Coronary artery (tissue), 2 donors: ENCODE data around the gene CMTR1.

Experiments
- DNase-seq: peaks from one replicate; pipeline ENCODE4 v3.0.0-alpha.2; 2017; ENCODE audit warnings: low spot score
- H3K27ac ChIP-seq, 2 donors: fragments of 200-600 bp; sonication (generic); one replicate each; pipeline ENCODE4 v1.5.1; 2016 to 2019
- H3K4me3 ChIP-seq: fragments of 200-600 bp; sonication (generic); 2 replicates; pipeline ENCODE4 v1.5.1; 2016; ENCODE audit warnings: mild to moderate bottlenecking, moderate library complexity
- CTCF ChIP-seq: fragments of 200-600 bp; sonication (generic); IDR thresholded peaks from one replicate; pipeline ENCODE4 v1.5.1; 2019; ENCODE audit warnings: antibody characterized with exemption

CMTR1 gene

GRCh38 chr6:37459981-37460800 is 27.2 kb downstream of the CMTR1 start:
- no peak overlapping the region for H3K27ac ChIP-seq
- H3K4me3 ChIP-seq: no peak overlapping the region
- no peak for TF ChIP-seq CTCF
- no peak for DNase-seq

- TF ChIP-seq CTCF: no peak
- no peak overlapping the region for H3K4me3 ChIP-seq
- no peak overlapping the region for H3K27ac ChIP-seq
- no peak for DNase-seq
Measured at GRCh38 chr6:37460805-37461204, 27.8 kb downstream of the CMTR1 start.

- TF ChIP-seq CTCF: no peak
- DNase-seq: no peak
Measured at GRCh38 chr6:37463110-37463509, 30.1 kb downstream of the CMTR1 start.

GRCh38 chr6:37467718-37468117 is 34.7 kb downstream of the CMTR1 start:
- TF ChIP-seq CTCF: no peak
- H3K27ac ChIP-seq: no peak overlapping the region
- DNase-seq: no peak
- H3K4me3 ChIP-seq: no peak overlapping the region

More at GRCh38 chr6:37463110-37463509, 30.1 kb downstream of the CMTR1 start:
- H3K4me3 ChIP-seq: no peak overlapping the region
- no peak overlapping the region for H3K27ac ChIP-seq

- TF ChIP-seq CTCF: no peak
- Histone ChIP-seq H3K27ac (no peak overlapping the region), H3K4me3 (no peak overlapping the region)
- no peak for DNase-seq
Measured at GRCh38 chr6:37473364-37474095, 40.5 kb downstream of the CMTR1 start.

- H3K27ac ChIP-seq: no peak overlapping the region
- no peak overlapping the region for H3K4me3 ChIP-seq
- no peak for TF ChIP-seq CTCF
- DNase-seq: no peak
Measured at GRCh38 chr6:37474316-37474715, 41.3 kb downstream of the CMTR1 start.
